Myocyte (in vitro differentiated cells): ENCODE measurements around the gene TOR1B. TPM values are rescaled to one million over a fixed set of nuclear protein-coding genes. Genes with fewer than 3 reads are reported as not detected.
"Not testable (repeated sequence)": the region's sequence is repeated elsewhere in the genome, so short reads cannot be mapped to it uniquely, and the experiment has no call there.

Source experiments
- DNase-seq: peaks from one replicate; pipeline ENCODE4 v3.0.0-alpha.2; 2012; ENCODE audit warnings: low read depth
- polyA plus RNA-seq: library from polyadenylated mRNA; unstranded; fragments of >200 nt; gene quantifications from one replicate; pipeline ENCODE4 v1.2.1, GENCODE V29; 2012; ENCODE audit warnings: missing spikeins
- total RNA-seq: library from RNA; depleted of rRNA; stranded (reverse); fragments of >200 nt; gene quantifications from 2 replicates; pipeline ENCODE4 v1.2.3, GENCODE V29; 2014

Gene TOR1B, protein sequence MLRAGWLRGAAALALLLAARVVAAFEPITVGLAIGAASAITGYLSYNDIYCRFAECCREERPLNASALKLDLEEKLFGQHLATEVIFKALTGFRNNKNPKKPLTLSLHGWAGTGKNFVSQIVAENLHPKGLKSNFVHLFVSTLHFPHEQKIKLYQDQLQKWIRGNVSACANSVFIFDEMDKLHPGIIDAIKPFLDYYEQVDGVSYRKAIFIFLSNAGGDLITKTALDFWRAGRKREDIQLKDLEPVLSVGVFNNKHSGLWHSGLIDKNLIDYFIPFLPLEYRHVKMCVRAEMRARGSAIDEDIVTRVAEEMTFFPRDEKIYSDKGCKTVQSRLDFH
- 19.8 and 25.4 TPM in 2 replicates for total RNA-seq
- 28.9 TPM for polyA plus RNA-seq

DNA sequence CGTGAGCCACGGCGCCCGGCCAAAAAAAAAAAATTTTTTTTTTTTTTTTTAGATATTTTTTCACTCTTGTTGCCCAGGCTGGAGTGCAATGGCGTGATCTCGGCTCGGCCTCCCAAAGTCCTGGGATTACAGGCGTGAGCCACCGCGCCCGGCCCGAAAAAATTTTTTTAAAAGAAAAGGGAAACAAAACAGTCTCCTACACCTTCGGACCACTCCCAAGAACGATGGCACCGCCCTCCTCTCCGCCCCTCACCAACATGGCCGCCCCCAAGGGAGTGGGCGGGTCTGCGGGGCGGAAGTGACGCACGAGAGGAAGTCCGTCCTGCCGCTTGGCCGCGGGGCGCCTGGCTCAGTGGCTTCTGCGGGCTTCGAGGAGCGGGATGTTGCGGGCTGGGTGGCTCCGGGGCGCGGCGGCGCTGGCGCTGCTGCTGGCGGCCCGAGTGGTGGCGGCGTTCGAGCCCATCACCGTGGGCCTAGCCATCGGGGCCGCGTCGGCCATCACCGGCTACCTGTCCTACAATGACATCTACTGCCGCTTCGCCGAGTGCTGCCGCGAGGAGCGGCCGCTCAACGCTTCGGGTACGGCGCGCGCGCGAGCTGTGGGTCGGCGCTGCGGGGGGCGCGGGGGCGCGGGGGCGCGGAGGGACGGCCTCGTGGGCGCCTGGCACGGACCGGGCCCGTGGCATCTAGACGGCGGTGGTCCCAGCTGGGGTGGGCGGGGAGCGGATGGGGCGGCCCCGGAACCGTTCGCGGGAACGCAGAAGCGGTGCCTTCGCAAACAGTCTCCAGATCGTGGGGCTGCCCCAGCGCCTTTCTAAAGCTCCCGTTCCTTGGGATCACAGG, at the start of gene TOR1B:
TSS of gene TOR1B (plus strand) at position 352 of the 843 bp plus-strand sequence. CDS start at position 381, 29 bp downstream.
- peak; percentile 95 for DNase-seq

GRCh38 chr9:129755151-129755550, 47.8 kb upstream of the TOR1B start:
- no peak for DNase-seq

GRCh38 chr9:129756191-129756590, 46.8 kb upstream of the TOR1B start:
- DNase-seq, result no peak

DNA sequence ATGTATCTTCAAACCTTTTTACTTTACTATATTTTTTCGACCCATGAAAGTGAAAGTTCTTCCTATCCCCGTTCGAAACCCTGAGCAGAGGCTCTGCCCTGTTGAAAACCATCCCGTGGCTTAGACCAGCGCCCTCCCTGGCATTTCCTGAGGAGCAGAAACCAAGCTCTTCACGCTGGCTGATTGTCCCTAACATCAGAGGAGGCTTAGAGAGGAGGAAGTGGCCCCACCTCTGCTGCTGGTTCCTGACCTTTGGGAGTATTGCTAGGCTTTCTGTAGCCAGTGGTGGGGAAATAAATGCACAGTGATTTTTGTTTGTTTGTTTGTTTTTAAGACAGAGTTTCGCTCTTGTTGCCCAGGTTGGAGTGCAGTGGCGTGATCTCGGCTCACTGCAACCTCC, 45.9 kb upstream of the TOR1B start:
- no peak for DNase-seq

DNA sequence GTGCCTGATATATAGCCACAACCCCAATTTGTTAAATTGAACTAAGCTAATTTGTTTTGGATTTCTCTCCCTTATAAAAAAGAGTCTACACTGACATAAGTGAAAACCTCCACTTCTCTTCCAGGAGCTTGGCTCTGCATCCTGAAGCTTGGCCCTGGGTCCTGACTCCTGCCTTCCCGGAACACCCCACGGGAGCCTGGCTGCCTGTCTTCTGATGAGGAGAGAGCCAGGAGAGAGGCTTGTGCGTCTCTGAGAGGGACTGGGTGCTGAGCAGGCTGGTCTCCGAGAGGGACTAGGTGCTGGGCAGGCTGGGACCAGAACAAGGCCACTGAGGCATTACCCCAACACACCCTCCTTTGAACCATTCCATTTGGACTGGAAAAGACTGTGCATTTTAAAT, 43.7 kb upstream of the TOR1B start:
- no peak for DNase-seq

DNA sequence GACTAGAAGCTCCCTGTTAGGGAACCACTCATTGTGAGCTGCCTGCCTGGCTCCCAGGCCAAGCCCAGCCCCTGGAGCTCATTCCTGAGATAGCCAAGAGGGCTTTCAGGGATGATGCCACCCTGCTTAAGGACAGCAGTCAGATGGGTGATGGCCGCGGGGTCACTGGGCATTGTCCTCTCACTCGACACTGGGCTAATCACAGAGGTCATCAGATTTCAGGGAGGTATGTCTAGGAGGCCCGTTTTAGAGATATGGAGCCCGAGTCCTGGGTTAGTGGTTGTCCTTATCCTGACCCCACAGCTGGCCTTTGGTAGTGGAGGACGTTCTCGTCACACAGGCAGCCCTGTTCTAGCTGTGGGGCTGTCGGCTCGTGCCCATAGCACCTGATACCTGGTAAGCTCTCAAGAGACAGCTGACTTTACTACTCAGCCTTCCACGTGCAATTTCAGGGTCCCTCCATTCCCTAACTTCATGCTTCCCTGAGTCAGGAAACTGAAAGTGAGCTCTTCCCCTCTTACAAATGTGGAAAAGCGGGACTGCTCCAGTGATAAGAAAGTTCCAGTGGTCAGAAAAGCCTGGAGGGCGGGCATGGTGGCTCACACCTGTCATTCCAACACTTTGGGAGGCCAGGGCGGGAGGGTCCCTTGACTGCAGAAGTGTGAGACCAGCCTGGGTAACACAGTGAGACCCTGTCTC, 43.0 kb upstream of the TOR1B start:
- no peak for DNase-seq

GRCh38 chr9:129760784-129761183, 42.2 kb upstream of the TOR1B start:
- DNase-seq, result not testable (repeated sequence)

- no peak for DNase-seq
These were observed 41.6 kb upstream of the TOR1B start for GRCh38 chr9:129761293-129761900.

GRCh38 chr9:129761901-129762369, 41.0 kb upstream of the TOR1B start:
- no peak for DNase-seq

DNA sequence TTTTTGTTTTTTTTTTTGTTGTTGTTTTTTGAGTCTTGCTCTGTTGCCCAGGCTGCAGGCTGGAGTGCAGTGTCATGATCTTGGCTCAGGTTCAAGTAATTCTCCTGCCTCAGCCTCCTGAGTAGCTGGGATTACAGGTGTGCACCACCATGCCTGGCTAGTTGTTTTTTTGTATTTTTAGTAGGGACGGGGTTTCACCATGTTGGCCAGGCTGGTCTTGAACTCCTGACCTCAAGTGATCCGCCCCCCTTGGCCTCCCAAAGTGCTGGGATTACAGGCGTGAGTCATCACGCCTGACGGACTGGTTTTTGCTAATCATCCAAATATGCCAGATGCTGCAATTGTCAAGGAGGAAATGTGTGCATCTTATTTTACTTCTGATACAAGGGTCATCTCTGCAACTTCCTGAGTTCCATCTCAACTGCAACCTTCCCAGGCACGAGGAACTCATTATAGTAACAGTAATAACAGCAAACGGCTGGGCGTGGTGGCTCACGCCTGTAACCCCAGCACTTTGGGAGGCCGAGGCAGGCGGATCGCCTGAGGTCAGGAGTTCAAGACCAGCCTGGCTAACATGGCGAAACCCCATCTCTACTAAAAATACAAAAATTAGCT, 40.5 kb upstream of the TOR1B start:
- peak; percentile 55 for DNase-seq

- DNase-seq, result no peak
These were observed 39.7 kb upstream of the TOR1B start for GRCh38 chr9:129762985-129763926.

GRCh38 chr9:129765764-129766317, 37.1 kb upstream of the TOR1B start:
- no peak for DNase-seq

DNA sequence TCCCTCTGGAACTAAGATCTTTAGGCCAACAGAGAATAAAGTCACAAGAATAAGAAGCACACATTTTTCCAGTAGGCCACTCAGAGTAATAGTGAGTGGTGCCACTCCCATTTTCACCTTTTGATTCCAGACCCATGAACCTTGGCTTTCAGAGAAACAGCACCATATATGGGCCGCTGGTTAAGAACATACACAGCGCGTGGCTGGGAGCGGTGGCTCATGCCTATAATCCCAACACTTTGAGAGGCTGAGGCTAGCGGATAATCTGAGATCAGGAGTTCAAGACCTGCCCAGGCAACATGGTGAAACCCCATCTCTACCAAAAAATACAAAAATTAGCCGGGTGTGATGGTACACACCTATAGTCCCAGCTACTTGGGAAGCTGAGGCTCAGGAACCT, 34.5 kb upstream of the TOR1B start:
- DNase-seq, result no peak

DNA sequence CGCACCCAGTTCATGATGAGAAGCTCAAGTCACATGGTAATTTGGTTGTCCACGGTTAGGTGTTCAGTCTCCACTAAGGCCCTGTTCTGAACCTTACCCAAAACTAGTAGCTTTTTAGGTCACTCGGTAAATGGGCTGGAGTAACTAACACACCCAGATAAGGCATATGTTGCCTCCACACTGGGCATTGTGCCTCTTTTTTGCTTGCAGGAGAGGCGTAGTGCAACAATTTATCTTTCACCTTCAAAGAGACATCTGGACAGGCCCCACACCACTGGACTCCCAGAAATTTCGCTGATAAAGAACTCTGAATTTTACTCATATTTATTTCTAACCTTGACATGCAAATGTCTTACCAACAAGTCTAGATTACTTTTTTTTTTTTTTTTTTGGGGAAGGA, 33.3 kb upstream of the TOR1B start:
- DNase-seq, result no peak

DNA sequence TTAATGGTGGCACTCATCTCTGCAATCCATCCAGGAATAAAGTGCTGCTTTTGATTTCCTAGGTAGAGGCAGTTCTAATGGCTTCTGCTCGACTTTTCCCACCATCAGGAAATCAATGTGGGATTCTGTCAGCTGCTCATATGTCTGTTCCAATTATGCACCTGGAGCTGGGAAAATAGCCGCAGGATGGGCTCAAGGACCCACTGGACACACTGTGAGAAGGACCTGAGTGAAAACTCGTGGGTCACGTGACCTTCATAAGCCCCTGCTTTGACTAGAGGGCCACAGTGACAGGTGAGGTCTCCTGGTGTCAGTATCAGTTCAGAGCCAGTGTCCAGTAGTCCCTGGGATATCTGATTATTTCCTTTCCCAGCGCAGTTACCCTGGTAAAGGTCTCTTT, 32.2 kb upstream of the TOR1B start:
- DNase-seq, result no peak

DNA sequence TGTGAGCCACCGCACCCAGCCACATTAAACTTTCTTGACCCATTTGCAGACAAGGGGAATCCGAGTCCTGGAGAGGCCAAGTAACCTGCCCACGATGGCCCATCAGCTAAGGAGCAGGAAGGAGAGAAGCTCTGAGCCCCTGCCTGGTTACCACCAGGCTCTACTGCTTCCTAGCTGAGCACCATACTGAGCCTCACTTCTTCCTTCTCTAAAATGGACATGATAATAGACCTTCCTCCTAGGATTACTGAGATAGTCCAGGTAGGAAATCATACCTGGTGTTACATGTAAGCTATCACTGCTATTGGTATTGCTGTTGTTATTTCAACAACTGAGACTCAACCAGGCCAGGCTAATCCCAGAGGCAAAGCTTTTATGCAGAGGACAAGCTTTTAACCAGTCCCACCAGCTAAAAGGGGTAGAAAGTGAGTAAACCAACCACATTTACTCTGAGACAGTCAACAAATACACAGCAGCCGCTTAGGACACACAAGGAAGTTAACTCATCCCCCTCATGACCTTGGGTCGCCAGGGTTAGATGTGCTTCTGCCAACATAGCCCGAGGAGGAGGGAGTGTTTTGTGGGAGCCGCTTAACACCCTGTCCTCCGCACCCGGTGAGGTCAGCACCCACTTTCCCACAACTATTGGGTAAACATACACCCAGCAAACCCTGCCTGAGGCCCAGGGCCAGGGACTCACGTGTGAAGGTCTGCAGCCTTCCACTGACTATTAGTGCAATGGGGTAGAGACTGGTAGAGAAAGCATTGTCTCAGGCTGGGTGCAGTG, 29.5 kb upstream of the TOR1B start:
- peak; percentile 85 for DNase-seq

DNA sequence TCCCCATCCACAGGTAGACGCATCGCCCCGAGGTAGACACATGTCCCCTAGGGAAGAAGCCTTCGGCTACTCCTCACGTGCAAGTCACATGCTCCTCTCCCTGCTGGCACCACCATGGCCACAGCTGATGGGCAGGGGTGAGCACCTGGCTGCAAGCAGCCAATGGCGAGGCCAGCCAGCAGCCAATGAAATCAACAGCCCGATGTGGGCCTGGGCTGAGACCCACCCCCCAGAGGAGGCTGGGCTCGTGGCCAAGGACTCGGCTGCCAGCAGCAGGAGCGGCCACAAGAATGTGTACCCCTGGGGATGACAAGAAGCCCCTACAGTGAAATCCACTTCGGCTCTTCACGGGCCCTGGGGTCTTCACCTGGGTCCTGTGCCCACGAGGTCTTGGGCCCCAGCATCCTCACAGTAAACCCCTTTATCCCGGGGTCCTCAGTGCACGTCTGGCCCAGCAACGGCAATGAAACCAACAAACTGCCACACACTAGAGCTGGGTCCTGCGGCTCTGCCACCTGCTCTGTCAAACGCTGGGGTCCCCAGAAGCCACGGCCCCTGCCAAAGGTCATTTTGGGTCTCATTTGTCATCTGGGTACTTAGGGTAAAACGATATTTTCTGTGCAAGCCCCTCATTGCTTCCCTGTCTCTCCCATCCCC, 28.1 kb upstream of the TOR1B start:
- no peak for DNase-seq

GRCh38 chr9:129775448-129775798, 27.6 kb upstream of the TOR1B start:
- DNase-seq, result peak; percentile 77
